Keratinocyte (primary cell): Measurements from ENCODE around the gene NEK9. TPM values are rescaled to one million over a fixed set of nuclear protein-coding genes. Genes with fewer than 3 reads are reported as not detected.

Experiments
- DNase-seq: peaks from one replicate; pipeline ENCODE4 v3.0.0-alpha.2; 2011; ENCODE audit warnings: low read depth, missing footprints, low spot score
- FAIRE-seq: peaks from 2 replicates; lab custom pipeline; 2011; peaks lifted over from hg19 to GRCh38; lab: Jason Lieb, UNC
- H2AFZ ChIP-seq: 2 replicates; pipeline ENCODE4 v1.6.0; 2012; ENCODE audit warnings: low read length, control low read depth, inconsistent platforms; ENCODE audit not compliant: control insufficient read depth
- H3K27ac ChIP-seq: 2 replicates; pipeline ENCODE4 v1.5.1; 2011; ENCODE audit warnings: low read length; ENCODE audit not compliant: control insufficient read depth, insufficient read depth
- H3K27me3 ChIP-seq: 3 replicates; pipeline ENCODE4 v1.6.0; 2011; ENCODE audit warnings: low read length; ENCODE audit not compliant: control insufficient read depth, insufficient read depth; ENCODE audit errors: extremely low read depth
- H3K36me3 ChIP-seq, 2 experiments: 2 replicates in 1 of 2; 3 replicates in 1 of 2; pipeline ENCODE4 v1.5.1; 2011; ENCODE audit warnings: low read length in 2 of 2, mild to moderate bottlenecking in 1 of 2; ENCODE audit not compliant: control insufficient read depth in 2 of 2, insufficient read depth in 2 of 2; ENCODE audit errors: extremely low read depth in 1 of 2
- H3K4me1 ChIP-seq: 3 replicates; pipeline ENCODE4 v1.5.1; 2011; ENCODE audit warnings: low read length; ENCODE audit not compliant: control insufficient read depth, insufficient read depth; ENCODE audit errors: extremely low read depth
- H3K4me2 ChIP-seq: 3 replicates; pipeline ENCODE4 v1.6.0; 2011; ENCODE audit warnings: low read depth, low read length; ENCODE audit not compliant: control insufficient read depth, insufficient read depth; ENCODE audit errors: extremely low read depth
- H3K4me3 ChIP-seq, 3 experiments: fragments of 200-600 bp in 1 of 3; sonication (generic) in 1 of 3; 2 replicates in 2 of 3; 3 replicates in 1 of 3; pipeline ENCODE4 v1.5.1; 2011 to 2016; ENCODE audit warnings: low read length in 3 of 3, mild to moderate bottlenecking in 3 of 3, control low read depth in 2 of 3, inconsistent platforms in 1 of 3, low read depth in 1 of 3, mixed read lengths in 1 of 3, mixed run types in 1 of 3, moderate library complexity in 1 of 3; ENCODE audit not compliant: control insufficient read depth in 2 of 3, insufficient read depth in 2 of 3; ENCODE audit errors: extremely low read depth in 1 of 3
- H3K79me2 ChIP-seq: 2 replicates; pipeline ENCODE4 v1.6.0; 2012; ENCODE audit warnings: low read length; ENCODE audit not compliant: control insufficient read depth, insufficient read depth
- H3K9ac ChIP-seq: 3 replicates; pipeline ENCODE4 v1.6.0; 2011; ENCODE audit warnings: low read length; ENCODE audit not compliant: control insufficient read depth, insufficient read depth; ENCODE audit errors: extremely low read depth
- H3K9me1 ChIP-seq: 3 replicates; pipeline ENCODE4 v1.6.0; 2011; ENCODE audit warnings: low read length; ENCODE audit not compliant: control insufficient read depth, insufficient read depth; ENCODE audit errors: extremely low read depth
- H3K9me3 ChIP-seq: 2 replicates; pipeline ENCODE4 v1.5.1; 2012; ENCODE audit warnings: low read depth, low read length; ENCODE audit not compliant: control insufficient read depth
- H4K20me1 ChIP-seq: 3 replicates; pipeline ENCODE4 v1.6.0; 2011; ENCODE audit warnings: low read length; ENCODE audit not compliant: control insufficient read depth, insufficient read depth; ENCODE audit errors: extremely low read depth
- CTCF ChIP-seq, 3 experiments: IDR thresholded peaks in 1 of 3; conservative IDR thresholded peaks in 1 of 3; optimal IDR thresholded peaks in 1 of 3; 2 replicates in 2 of 3; 3 replicates in 1 of 3; pipeline versions ENCODE3 to v1.5.1; 2011; ENCODE audit warnings: low read length in 3 of 3, mild to moderate bottlenecking in 3 of 3, moderate library complexity in 2 of 3, control low read depth in 1 of 3, inconsistent platforms in 1 of 3; ENCODE audit not compliant: insufficient read depth in 2 of 3; ENCODE audit errors: extremely low read depth in 1 of 3
- EZH2 ChIP-seq: IDR thresholded peaks from one replicate; pipeline ENCODE4 v1.6.1; 2012; ENCODE audit warnings: inconsistent platforms, mild to moderate bottlenecking, low read length, moderate library complexity
- dilution Hi-C: fragments of 300-500 bp; cut with MboI; formaldehyde crosslinking; loops from one replicate; pipeline ENCODE4 v1.7.0; 2020; ENCODE audit warnings: low sequenced_read_pairs; ENCODE audit not compliant: extremely low pct_ligation_motif_present
- polyA plus RNA-seq, 5 experiments: library from polyadenylated mRNA; depleted of rRNA in 3 of 5; stranded (reverse) in 3 of 5; stranded (forward) in 1 of 5; unstranded in 1 of 5; fragments of >200 nt; gene quantifications; 1 replicate in 1 of 5; 2 replicates in 3 of 5; 3 replicates in 1 of 5; pipeline versions ENCODE4 v1.2.1 to v1.2.3, GENCODE V29; 2011 to 2012; ENCODE audit warnings: missing spikeins in 2 of 5, low read depth in 1 of 5, low replicate concordance in 1 of 5

NEK9 gene
- polyA plus RNA-seq, 1 donor (not counting 4 experiments of a cell fraction or from before 2014, with no cell fraction given), result 43.7 TPM

GRCh38 chr14:75155169-75155568, 28.3 kb upstream of the NEK9 start:
- no peaks in the 10 kb centered on the region for H3K9me3 ChIP-seq
- H3K4me3 ChIP-seq, result no peak overlapping the region
- H4K20me1 ChIP-seq, result peaks cover 6% of the 10 kb centered on the region
- H3K9ac ChIP-seq, result no peak overlapping the region
- no peak for FAIRE-seq
- dilution Hi-C loops, result no loop called here
- no peaks in the 10 kb centered on the region for H3K27me3 ChIP-seq
- peaks cover 0 to 1% of the 10 kb centered on the region in 2 experiments for H3K36me3 ChIP-seq
- no peak for DNase-seq
- H3K9me1 ChIP-seq, result peaks cover 2% of the 10 kb centered on the region
- no peaks in the 10 kb centered on the region for H3K4me1 ChIP-seq
- H2AFZ ChIP-seq, result no peak overlapping the region
- no peak overlapping the region for H3K27ac ChIP-seq
- TF ChIP-seq CTCF (optimal IDR thresholded peaks at IDR 0.05 in 1 of 3, IDR thresholded peaks at IDR 0.05 in 1 of 3, conservative IDR thresholded peaks at IDR 0.05 in 1 of 3; ENCODE audit: extremely low read depth in 1 of 3, insufficient read depth in 2 of 3, low read length in 3 of 3) (no peak), EZH2 (no peak)
- no peak overlapping the region for H3K4me2 ChIP-seq
- H3K79me2 ChIP-seq, result peaks cover 75% of the 10 kb centered on the region

GRCh38 chr14:75153295-75153694, 26.4 kb upstream of the NEK9 start:
- Histone ChIP-seq H3K4me2 (no peak overlapping the region), H4K20me1 (peaks cover 6% of the 10 kb centered on the region), H3K27me3 (no peaks in the 10 kb centered on the region), H3K9me3 (no peaks in the 10 kb centered on the region), H3K27ac (no peak overlapping the region), H2AFZ (no peak overlapping the region), H3K4me1 (no peaks in the 10 kb centered on the region), H3K9ac (no peak overlapping the region), H3K4me3 (no peak overlapping the region), H3K79me2 (peaks cover 72% of the 10 kb centered on the region), H3K9me1 (peaks cover 2% of the 10 kb centered on the region), H3K36me3 (peaks cover 0 to 1% of the 10 kb centered on the region in 2 experiments)
- FAIRE-seq (no peak), DNase-seq (no peak)
- dilution Hi-C loops, result no loop called here
- TF ChIP-seq EZH2 (no peak), CTCF (optimal IDR thresholded peaks at IDR 0.05 in 1 of 3, IDR thresholded peaks at IDR 0.05 in 1 of 3, conservative IDR thresholded peaks at IDR 0.05 in 1 of 3; ENCODE audit: extremely low read depth in 1 of 3, insufficient read depth in 2 of 3, low read length in 3 of 3) (no peak)
